Endothelial cell of umbilical vein (primary cell): ENCODE data around the gene CYP27A1. TPM values are rescaled to one million over a fixed set of nuclear protein-coding genes. Genes with fewer than 3 reads are reported as not detected.

Source experiments
- BruUV-seq: library from RNA; stranded (reverse); fragments of 400-500 nt; replicated peaks from 2 replicates; lab custom pipeline; 2021; lab: Mats Ljungman, UMichigan
- CTCF ChIA-PET: fragments of 300-600, 350-600 bp; sonication (Branson Sonifier 250); formaldehyde crosslinking; loops from one replicate; lab custom pipeline; 2021; ENCODE audit warnings: antibody characterized with exemption, inconsistent platforms; lab: Charles Lee
- POLR2A ChIA-PET: fragments of 300-600, 350-600 bp; sonication (Branson Sonifier 250); formaldehyde crosslinking; loops from one replicate; lab custom pipeline; 2021; ENCODE audit warnings: antibody characterized with exemption, inconsistent platforms; lab: Charles Lee
- DNase-seq: peaks from one replicate; pipeline ENCODE4 v3.0.0-alpha.2; 2011; ENCODE audit warnings: low read depth, low spot score
- FAIRE-seq: peaks from 2 replicates; lab custom pipeline; 2011; peaks lifted over from hg19 to GRCh38; lab: Jason Lieb, UNC
- H2AFZ ChIP-seq: 2 replicates; pipeline ENCODE4 v1.6.0; 2012; ENCODE audit warnings: low read depth, low read length, control low read depth, inconsistent platforms
- H3K27ac ChIP-seq: 2 replicates; pipeline ENCODE4 v1.5.1; 2011; ENCODE audit warnings: low read depth, mild to moderate bottlenecking, control low read depth, low read length, moderate library complexity; ENCODE audit not compliant: insufficient read depth
- H3K27me3 ChIP-seq, 2 experiments: 2 replicates each; pipeline versions ENCODE4 v1.6.0 to v1.6.1; 2011; ENCODE audit warnings: low read length in 2 of 2, mixed read lengths in 1 of 2; ENCODE audit not compliant: control insufficient read depth in 2 of 2, insufficient read depth in 2 of 2
- H3K36me3 ChIP-seq, 2 experiments: 2 replicates in 1 of 2; 3 replicates in 1 of 2; pipeline ENCODE4 v1.5.1; 2011; ENCODE audit warnings: low read length in 2 of 2, mild to moderate bottlenecking in 1 of 2, moderate library complexity in 1 of 2; ENCODE audit not compliant: control insufficient read depth in 2 of 2, insufficient read depth in 2 of 2; ENCODE audit errors: extremely low read depth in 1 of 2
- H3K4me1 ChIP-seq: 3 replicates; pipeline ENCODE4 v1.5.1; 2011; ENCODE audit warnings: mild to moderate bottlenecking, low read length; ENCODE audit not compliant: control insufficient read depth, insufficient read depth; ENCODE audit errors: extremely low read depth
- H3K4me2 ChIP-seq: 2 replicates; pipeline ENCODE4 v1.6.1; 2011; ENCODE audit warnings: low read length, control low read depth, mixed read lengths; ENCODE audit not compliant: insufficient read depth
- H3K4me3 ChIP-seq, 3 experiments: fragments of 200-600 bp in 1 of 3; sonication (generic), shearing (Covaris generic) in 1 of 3; replicated peaks in 1 of 3; 2 replicates each; pipeline ENCODE4 v1.5.1; 2011 to 2016; ENCODE audit warnings: control low read depth in 3 of 3, low read length in 3 of 3, mild to moderate bottlenecking in 2 of 3, inconsistent platforms in 1 of 3, low read depth in 1 of 3, moderate library complexity in 1 of 3; ENCODE audit not compliant: insufficient read depth in 1 of 3
- H3K79me2 ChIP-seq: 2 replicates; pipeline ENCODE4 v1.6.0; 2012; ENCODE audit warnings: low read length, inconsistent platforms; ENCODE audit not compliant: control insufficient read depth, insufficient read depth
- H3K9ac ChIP-seq: replicated peaks from 2 replicates; pipeline ENCODE3; 2011; ENCODE audit warnings: low read length, control low read depth; ENCODE audit not compliant: insufficient read depth; ENCODE audit errors: extremely low read depth
- H3K9me1 ChIP-seq: replicated peaks from 3 replicates; pipeline ENCODE4 v1.6.0; 2011; ENCODE audit warnings: mild to moderate bottlenecking, low read length; ENCODE audit not compliant: control insufficient read depth, insufficient read depth; ENCODE audit errors: extremely low read depth
- H3K9me3 ChIP-seq: replicated peaks from 2 replicates; pipeline ENCODE4 v1.5.1; 2012; ENCODE audit warnings: low read length, inconsistent platforms; ENCODE audit not compliant: control insufficient read depth, insufficient read depth
- H4K20me1 ChIP-seq: replicated peaks from 2 replicates; pipeline ENCODE3; 2011; ENCODE audit warnings: mild to moderate bottlenecking, low read length; ENCODE audit not compliant: control insufficient read depth, insufficient read depth; ENCODE audit errors: extremely low read depth
- EZH2 ChIP-seq: IDR thresholded peaks from 2 replicates; pipeline ENCODE4 v1.6.1; 2012; ENCODE audit warnings: borderline replicate concordance, low read depth, mild to moderate bottlenecking, moderate library complexity, low read length, inconsistent platforms; ENCODE audit not compliant: severe bottlenecking
- FOS ChIP-seq: IDR thresholded peaks from 2 replicates; pipeline ENCODE4 v1.6.1; 2011; ENCODE audit warnings: mild to moderate bottlenecking, low read length, moderate library complexity, borderline replicate concordance; ENCODE audit not compliant: insufficient read depth
- GATA2 ChIP-seq: IDR thresholded peaks from 2 replicates; pipeline ENCODE4 v1.7.0; 2011; ENCODE audit warnings: low read depth, mild to moderate bottlenecking, moderate library complexity, mixed read lengths, low read length; ENCODE audit not compliant: insufficient read length, insufficient read depth
- JUN ChIP-seq: IDR thresholded peaks from 2 replicates; pipeline ENCODE4 v1.6.1; 2011; ENCODE audit warnings: borderline replicate concordance, low read depth; ENCODE audit not compliant: insufficient read length, insufficient read depth
- MYC ChIP-seq: IDR thresholded peaks from one replicate; pipeline ENCODE4 v1.6.1; 2011; ENCODE audit warnings: mild to moderate bottlenecking, low read depth, low read length
- POLR2A ChIP-seq: IDR thresholded peaks from 2 replicates; pipeline ENCODE4 v1.6.1; 2012; ENCODE audit warnings: low read depth, mild to moderate bottlenecking, control low read depth, low read length
- POLR2AphosphoS5 ChIP-seq: IDR thresholded peaks from 2 replicates; pipeline ENCODE4 v1.6.1; 2012; ENCODE audit warnings: low read depth, mild to moderate bottlenecking, control low read depth, low read length, moderate library complexity; ENCODE audit not compliant: insufficient read depth
- dilution Hi-C: fragments of 300-500 bp; cut with MboI; formaldehyde crosslinking; loops from one replicate; pipeline ENCODE4 v1.15.0; 2019; ENCODE audit warnings: low sequenced_read_pairs; ENCODE audit not compliant: extremely low pct_ligation_motif_present
- intact Hi-C: fragments of 100-400 bp; cut with micrococcal nuclease; formaldehyde crosslinking; loops from one replicate; pipeline ENCODE4 v1.10.0; 2022
- polyA plus RNA-seq, 4 experiments: library from polyadenylated mRNA; depleted of rRNA in 3 of 4; stranded (reverse) in 3 of 4; unstranded in 1 of 4; fragments of >200 nt; gene quantifications; 2 replicates each; pipeline versions ENCODE4 v1.2.1 to v1.2.3, GENCODE V29; 2011 to 2012; ENCODE audit warnings: missing spikeins in 1 of 4
- total RNA-seq: library from RNA; stranded (reverse); gene quantifications from 2 replicates; pipeline ENCODE4 v1.2.3, GENCODE V29; 2021
- TF ChIP-seq, protein P1 (sequence below), 2 donors: IDR thresholded peaks; 1 replicate in 1 of 2; 2 replicates in 1 of 2; pipeline ENCODE4 v1.5.1; 2011; ENCODE audit warnings: low read length in 2 of 2, mild to moderate bottlenecking in 2 of 2, moderate library complexity in 2 of 2, control low read depth in 1 of 2, inconsistent platforms in 1 of 2, low read depth in 1 of 2; ENCODE audit not compliant: insufficient read depth in 1 of 2; ENCODE audit errors: extremely low read depth in 1 of 2
- TF ChIP-seq, protein P2 (sequence below): IDR thresholded peaks from 2 replicates; pipeline ENCODE4 v1.6.1; 2011; ENCODE audit not compliant: insufficient read depth, insufficient read length

CYP27A1 gene
- total and polyA plus RNA-seq, 2 donors (not counting 3 experiments of a cell fraction or from before 2014, with no cell fraction given), result 15.1 to 34.9 TPM

DNA sequence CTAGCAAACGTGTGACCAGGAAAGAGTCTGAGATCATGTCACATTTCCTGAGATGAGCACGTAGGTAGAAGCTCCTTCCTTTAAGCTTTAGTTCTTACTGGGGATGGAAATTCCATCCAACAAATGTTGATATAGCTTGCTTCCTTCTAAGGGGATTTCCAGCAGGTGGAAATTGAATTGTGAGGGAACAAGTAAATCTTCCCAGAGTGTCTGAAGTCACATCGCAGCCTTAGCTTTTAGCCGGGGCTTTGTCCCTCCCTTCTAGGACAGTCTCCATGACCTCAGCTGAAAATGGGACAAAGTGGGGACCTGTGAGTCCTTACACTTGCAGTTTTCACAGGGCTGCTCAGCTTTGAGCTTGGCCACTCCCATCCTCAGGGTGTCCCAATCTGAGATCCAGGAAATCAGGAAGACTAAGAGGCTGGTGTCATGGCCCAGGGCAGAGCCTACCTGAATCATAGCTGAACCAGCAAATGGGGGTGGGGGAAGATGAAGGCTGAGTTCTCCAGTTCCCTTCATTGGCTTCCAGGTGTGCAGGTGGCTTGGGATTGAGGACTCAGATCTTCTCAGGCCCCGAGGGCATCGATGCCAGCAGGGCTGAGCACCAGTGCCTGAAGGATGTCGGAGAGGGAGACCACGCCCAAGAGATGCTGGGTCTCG lies 41.4 kb downstream of the CYP27A1 start:
- H3K9me3 ChIP-seq, result no peaks in the 10 kb centered on the region
- intact Hi-C loops, result no loop called here
- H3K9ac ChIP-seq, result no peak overlapping the region
- H3K4me2 ChIP-seq, result no peak overlapping the region
- H3K36me3 ChIP-seq, result no peaks in the 10 kb centered on the region
- H4K20me1 ChIP-seq, result no peaks in the 10 kb centered on the region
- TF ChIP-seq POLR2AphosphoS5 (no peak), JUN (no peak), EZH2 (no peak), GATA2 (no peak), MYC (no peak), POLR2A (no peak), FOS (no peak)
- TF ChIP-seq, protein P1, sequence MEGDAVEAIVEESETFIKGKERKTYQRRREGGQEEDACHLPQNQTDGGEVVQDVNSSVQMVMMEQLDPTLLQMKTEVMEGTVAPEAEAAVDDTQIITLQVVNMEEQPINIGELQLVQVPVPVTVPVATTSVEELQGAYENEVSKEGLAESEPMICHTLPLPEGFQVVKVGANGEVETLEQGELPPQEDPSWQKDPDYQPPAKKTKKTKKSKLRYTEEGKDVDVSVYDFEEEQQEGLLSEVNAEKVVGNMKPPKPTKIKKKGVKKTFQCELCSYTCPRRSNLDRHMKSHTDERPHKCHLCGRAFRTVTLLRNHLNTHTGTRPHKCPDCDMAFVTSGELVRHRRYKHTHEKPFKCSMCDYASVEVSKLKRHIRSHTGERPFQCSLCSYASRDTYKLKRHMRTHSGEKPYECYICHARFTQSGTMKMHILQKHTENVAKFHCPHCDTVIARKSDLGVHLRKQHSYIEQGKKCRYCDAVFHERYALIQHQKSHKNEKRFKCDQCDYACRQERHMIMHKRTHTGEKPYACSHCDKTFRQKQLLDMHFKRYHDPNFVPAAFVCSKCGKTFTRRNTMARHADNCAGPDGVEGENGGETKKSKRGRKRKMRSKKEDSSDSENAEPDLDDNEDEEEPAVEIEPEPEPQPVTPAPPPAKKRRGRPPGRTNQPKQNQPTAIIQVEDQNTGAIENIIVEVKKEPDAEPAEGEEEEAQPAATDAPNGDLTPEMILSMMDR (IDR thresholded peaks at IDR 0.05; ENCODE audit: extremely low read depth in 1 of 2, insufficient read depth in 1 of 2, low read depth in 1 of 2, low read length in 2 of 2), result no peak
- TF ChIP-seq, protein P2, sequence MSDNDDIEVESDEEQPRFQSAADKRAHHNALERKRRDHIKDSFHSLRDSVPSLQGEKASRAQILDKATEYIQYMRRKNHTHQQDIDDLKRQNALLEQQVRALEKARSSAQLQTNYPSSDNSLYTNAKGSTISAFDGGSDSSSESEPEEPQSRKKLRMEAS, result no peak
- ChIA-PET POLR2A (no interaction called here), CTCF (interaction anchor here (1.0 to 4.7 kb wide), 3 partner anchors 10 to 42 kb away, joined by 3 to 17 read pairs (median 7); partner anchors contain the start of gene CYP27A1)
- peaks cover 0 to 3% of the 10 kb centered on the region in 2 experiments for H3K27me3 ChIP-seq
- BruUV-seq, result no TSS peak
- H3K4me3 ChIP-seq, result no peak overlapping the region
- no peak overlapping the region for H2AFZ ChIP-seq
- dilution Hi-C loops, result no loop called here
- FAIRE-seq, result no peak
- no peak overlapping the region for H3K27ac ChIP-seq
- H3K9me1 ChIP-seq, result no peaks in the 10 kb centered on the region
- no peaks in the 10 kb centered on the region for H3K79me2 ChIP-seq
- no peak for DNase-seq
- H3K4me1 ChIP-seq, result no peaks in the 10 kb centered on the region
